ENCODE measurements around the gene RALGDS.
"Not testable (repeated sequence)": the region's sequence is repeated elsewhere in the genome, so short reads cannot be mapped to it uniquely, and the experiment has no call there.

RALGDS gene

DNA sequence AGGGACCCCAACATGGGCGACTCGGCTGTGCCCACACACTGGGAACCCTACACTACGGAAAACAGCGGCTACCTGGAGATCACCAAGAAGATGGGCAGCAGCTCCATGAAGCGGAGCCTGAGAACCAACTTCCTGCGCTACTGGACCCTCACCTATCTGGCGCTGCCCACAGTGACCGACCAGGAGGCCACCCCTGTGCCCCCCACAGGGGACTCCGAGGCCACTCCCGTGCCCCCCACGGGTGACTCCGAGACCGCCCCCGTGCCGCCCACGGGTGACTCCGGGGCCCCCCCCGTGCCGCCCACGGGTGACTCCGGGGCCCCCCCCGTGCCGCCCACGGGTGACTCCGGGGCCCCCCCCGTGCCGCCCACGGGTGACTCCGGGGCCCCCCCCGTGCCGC, 50.1 kb downstream of the RALGDS start:
- H3K4me3 ChIP-seq (ENCODE audit: low read depth, low read length) = not testable (repeated sequence)

DNA sequence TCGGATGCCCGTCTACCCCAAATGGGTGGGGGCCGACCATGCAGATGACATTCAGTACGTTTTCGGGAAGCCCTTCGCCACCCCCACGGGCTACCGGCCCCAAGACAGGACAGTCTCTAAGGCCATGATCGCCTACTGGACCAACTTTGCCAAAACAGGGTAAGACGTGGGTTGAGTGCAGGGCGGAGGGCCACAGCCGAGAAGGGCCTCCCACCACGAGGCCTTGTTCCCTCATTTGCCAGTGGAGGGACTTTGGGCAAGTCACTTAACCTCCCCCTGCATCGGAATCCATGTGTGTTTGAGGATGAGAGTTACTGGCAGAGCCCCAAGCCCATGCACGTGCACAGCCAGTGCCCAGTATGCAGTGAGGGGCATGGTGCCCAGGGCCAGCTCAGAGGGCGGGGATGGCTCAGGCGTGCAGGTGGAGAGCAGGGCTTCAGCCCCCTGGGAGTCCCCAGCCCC, 50.5 kb downstream of the RALGDS start:
- H3K4me3 ChIP-seq (ENCODE audit: low read depth, low read length) = not testable (repeated sequence)

DNA sequence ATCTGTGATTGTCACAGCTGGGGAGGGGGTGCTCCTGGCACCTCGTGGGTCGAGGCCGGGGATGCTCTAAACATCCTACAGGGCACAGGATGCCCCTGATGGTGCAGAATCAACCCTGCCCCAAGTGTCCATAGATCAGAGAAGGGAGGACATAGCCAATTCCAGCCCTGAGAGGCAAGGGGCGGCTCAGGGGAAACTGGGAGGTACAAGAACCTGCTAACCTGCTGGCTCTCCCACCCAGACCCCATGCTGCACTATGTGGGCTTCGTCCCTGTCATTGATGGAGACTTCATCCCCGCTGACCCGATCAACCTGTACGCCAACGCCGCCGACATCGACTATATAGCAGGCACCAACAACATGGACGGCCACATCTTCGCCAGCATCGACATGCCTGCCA, 52.6 kb downstream of the RALGDS start:
- not testable (repeated sequence) for H3K4me3 ChIP-seq (ENCODE audit: low read depth, low read length)

DNA sequence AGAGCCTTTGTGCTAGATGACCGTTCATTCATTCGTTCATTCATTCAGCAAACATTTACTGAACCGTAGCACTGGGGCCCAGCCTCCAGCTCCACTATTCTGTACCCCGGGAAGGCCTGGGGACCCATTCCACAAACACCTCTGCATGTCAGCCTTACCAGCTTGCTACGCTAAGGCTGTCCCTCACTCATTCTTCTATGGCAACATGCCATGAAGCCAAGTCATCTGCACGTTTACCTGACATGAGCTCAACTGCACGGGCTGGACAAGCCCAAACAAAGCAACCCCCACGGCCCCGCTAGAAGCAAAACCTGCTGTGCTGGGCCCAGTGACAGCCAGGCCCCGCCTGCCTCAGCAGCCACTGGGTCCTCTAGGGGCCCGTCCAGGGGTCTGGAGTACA, 53.2 kb downstream of the RALGDS start:
- H3K4me3 ChIP-seq (ENCODE audit: low read depth, low read length) = no peak overlapping the region

DNA sequence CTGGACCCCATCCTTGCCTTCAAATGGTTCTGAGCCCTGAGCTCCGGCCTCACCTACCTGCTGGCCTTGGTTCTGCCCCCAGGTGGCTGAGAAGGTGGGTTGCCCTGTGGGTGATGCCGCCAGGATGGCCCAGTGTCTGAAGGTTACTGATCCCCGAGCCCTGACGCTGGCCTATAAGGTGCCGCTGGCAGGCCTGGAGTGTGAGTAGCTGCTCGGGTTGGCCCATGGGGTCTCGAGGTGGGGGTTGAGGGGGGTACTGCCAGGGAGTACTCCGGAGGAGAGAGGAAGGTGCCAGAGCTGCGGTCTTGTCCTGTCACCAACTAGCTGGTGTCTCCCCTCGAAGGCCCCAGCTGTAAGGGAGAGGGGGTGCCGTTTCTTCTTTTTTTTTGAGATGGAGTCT, 54.0 kb downstream of the RALGDS start:
- no peak overlapping the region for H3K4me3 ChIP-seq (ENCODE audit: low read depth, low read length)

DNA sequence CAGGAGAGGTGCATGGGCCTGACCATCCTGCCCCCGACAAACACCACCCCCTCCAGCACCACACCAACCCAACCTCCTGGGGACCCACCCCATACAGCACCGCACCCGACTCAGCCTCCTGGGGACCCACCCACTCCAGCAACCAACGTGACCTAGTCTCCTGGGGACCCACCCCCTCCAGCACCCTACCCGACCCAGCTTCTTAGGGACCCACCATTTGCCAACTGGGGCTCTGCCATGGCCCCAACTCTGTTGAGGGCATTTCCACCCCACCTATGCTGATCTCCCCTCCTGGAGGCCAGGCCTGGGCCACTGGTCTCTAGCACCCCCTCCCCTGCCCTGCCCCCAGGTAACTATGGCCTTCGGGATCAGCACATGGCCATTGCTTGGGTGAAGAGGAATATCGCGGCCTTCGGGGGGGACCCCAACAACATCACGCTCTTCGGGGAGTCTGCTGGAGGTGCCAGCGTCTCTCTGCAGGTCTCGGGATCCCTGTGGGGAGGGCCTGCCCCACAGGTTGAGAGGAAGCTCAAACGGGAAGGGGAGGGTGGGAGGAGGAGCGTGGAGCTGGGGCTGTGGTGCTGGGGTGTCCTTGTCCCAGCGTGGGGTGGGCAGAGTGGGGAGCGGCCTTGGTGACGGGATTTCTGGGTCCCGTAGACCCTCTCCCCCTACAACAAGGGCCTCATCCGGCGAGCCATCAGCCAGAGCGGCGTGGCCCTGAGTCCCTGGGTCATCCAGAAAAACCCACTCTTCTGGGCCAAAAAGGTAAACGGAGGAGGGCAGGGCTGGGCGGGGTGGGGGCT, 54.7 kb downstream of the RALGDS start:
- no peak overlapping the region for H3K4me3 ChIP-seq (ENCODE audit: low read depth, low read length)

DNA sequence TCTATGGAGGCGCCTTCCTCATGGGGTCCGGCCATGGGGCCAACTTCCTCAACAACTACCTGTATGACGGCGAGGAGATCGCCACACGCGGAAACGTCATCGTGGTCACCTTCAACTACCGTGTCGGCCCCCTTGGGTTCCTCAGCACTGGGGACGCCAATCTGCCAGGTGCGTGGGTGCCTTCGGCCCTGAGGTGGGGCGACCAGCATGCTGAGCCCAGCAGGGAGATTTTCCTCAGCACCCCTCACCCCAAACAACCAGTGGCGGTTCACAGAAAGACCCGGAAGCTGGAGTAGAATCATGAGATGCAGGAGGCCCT, 56.0 kb downstream of the RALGDS start:
- H3K4me3 ChIP-seq (ENCODE audit: low read depth, low read length) = no peak overlapping the region

DNA sequence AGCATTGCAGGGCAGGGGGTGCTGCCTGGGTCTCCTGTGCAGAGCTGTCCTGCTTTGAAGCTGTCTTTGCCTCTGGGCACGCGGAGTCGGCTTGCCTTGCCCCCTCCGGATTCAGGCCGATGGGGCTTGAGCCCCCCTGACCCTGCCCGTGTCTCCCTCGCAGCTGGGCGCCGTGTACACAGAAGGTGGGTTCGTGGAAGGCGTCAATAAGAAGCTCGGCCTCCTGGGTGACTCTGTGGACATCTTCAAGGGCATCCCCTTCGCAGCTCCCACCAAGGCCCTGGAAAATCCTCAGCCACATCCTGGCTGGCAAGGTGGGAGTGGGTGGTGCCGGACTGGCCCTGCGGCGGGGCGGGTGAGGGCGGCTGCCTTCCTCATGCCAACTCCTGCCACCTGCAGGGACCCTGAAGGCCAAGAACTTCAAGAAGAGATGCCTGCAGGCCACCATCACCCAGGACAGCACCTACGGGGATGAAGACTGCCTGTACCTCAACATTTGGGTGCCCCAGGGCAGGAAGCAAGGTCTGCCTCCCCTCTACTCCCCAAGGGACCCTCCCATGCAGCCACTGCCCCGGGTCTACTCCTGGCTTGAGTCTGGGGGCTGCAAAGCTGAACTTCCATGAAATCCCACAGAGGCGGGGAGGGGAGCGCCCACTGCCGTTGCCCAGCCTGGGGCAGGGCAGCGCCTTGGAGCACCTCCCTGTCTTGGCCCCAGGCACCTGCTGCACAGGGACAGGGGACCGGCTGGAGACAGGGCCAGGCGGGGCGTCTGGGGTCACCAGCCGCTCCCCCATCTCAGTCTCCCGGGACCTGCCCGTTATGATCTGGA, 56.6 kb downstream of the RALGDS start:
- no peak overlapping the region for H3K4me3 ChIP-seq (ENCODE audit: low read depth, low read length)

DNA sequence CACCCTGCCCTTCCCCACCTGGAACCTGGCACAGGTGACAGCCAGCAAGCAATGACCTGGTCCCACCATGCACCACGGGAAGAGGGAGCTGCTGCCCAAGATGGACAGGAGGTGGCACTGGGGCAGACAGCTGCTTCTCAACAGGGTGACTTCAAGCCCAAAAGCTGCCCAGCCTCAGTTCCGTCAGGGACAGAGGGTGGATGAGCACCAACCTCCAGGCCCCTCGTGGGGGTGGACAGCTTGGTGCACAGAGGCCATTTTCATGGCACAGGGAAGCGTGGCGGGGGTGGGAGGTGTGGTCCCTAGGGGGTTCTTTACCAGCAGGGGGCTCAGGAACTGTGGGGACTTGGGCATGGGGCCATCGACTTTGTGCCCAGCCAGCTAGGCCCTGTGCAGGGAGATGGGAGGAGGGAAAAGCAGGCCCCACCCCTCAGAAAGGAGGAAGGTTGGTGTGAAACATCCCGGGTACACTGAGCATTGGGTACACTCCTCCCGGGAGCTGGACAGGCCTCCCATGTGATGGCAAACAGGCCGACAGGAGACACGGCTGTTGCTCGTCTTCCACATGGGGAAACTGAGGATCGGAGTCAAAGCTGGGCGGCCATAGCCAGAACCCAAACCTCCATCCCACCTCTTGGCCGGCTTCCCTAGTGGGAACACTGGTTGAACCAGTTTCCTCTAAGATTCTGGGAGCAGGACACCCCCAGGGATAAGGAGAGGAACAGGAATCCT, 57.4 kb downstream of the RALGDS start:
- no peak overlapping the region for H3K4me3 ChIP-seq (ENCODE audit: low read depth, low read length)

DNA sequence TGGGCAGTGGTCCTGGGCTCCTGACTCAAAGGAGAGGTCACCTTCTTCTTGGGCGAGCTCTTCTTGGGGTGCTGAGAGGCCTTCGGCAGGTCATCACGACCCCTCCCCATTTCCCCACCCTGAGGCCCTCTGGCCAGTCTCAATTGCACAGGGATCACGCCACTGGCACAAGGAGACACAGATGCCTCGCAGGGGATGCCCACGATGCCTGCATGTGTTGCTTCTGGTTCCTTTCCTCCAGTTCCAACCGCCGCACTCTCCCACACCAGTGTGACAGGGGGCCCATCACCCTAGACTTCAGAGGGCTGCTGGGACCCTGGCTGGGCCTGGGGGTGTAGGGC, 57.9 kb downstream of the RALGDS start:
- H3K4me3 ChIP-seq (ENCODE audit: low read depth, low read length) = no peak overlapping the region

DNA sequence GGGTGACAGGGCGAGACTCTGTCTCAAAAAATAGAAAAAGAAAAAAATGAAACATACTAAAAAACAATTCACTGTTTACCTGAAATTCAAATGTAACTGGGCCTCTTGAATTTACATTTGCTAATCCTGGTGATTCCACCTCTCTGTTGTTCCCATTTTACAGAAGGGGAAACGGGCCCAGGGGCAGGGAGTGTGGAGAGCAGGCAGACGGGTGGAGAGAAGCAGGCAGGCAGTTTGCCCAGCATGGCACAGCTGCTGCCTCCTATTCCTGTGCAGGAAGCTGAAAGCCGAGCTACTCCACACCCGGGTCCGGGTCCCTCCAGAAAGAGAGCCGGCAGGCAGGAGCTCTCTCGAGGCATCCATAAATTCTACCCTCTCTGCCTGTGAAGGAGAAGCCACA, 58.5 kb downstream of the RALGDS start:
- not testable (repeated sequence) for H3K4me3 ChIP-seq (ENCODE audit: low read depth, low read length)

DNA sequence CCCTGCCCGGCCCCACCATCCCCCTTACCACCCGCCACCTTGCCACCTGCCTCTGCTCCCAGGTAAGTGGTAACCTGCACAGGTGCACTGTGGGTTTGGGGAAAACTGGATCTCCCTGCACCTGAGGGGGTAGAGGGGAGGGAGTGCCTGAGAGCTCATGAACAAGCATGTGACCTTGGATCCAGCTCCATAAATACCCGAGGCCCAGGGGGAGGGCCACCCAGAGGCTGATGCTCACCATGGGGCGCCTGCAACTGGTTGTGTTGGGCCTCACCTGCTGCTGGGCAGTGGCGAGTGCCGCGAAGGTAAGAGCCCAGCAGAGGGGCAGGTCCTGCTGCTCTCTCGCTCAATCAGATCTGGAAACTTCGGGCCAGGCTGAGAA, 59.3 kb downstream of the RALGDS start, which contains the start of gene CEL:
Gene CEL, plus strand, starts transcription at position 218 of the 382 bp plus-strand sequence. Its CDS starts 22 bp downstream, at position 240.
- H3K4me3 ChIP-seq (ENCODE audit: low read depth, low read length) = not testable (repeated sequence)

DNA sequence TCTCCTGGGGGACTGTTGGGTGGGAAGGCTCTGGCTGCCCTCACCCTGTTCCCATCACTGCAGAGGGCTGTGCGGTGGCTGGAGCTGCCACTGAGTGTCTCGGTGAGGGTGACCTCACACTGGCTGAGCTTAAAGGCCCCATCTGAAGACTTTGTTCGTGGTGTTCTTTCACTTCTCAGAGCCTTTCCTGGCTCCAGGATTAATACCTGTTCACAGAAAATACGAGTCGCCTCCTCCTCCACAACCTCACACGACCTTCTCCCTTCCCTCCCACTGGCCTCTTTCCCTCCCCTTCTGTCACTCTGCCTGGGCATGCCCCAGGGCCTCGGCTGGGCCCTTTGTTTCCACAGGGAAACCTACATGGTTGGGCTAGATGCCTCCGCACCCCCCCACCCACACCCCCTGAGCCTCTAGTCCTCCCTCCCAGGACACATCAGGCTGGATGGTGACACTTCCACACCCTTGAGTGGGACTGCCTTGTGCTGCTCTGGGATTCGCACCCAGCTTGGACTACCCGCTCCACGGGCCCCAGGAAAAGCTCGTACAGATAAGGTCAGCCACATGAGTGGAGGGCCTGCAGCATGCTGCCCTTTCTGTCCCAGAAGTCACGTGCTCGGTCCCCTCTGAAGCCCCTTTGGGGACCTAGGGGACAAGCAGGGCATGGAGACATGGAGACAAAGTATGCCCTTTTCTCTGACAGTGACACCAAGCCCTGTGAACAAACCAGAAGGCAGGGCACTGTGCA, 59.8 kb downstream of the RALGDS start:
- not testable (repeated sequence) for H3K4me3 ChIP-seq (ENCODE audit: low read depth, low read length)

DNA sequence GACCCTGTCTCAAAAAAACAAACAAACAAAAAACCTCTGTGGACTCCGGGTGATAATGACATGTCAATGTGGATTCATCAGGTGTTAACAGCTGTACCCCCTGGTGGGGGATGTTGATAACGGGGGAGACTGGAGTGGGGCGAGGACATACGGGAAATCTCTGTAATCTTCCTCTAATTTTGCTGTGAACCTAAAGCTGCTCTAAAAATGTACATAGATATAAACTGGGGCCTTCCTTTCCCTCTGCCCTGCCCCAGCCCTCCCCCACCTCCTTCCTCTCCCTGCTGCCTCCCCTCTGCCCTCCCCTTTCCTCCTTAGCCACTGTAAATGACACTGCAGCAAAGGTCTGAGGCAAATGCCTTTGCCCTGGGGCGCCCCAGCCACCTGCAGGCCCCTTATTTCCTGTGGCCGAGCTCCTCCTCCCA, 60.6 kb downstream of the RALGDS start:
- H3K4me3 ChIP-seq (ENCODE audit: low read depth, low read length) = no peak overlapping the region

DNA sequence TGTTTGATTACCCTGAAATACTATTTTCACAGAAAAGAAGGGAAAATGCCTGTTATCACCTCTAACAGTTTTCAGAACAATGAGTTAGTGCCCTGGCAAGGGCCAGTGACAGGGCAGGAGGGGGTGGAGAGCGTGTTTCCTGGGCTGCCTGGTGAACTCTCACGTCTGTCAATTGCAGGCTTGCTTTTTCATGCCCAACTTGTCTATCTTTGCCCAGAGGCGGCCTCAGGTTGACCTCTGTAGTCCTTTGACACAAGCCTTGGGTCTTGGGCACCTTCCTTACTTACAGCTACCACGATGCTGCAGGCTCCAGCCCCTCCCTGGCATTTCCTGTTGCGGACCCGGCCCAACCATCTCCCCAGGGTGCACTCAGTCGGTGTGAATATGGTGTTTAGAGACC, 61.4 kb downstream of the RALGDS start:
- H3K4me3 ChIP-seq (ENCODE audit: low read depth, low read length) = no peak overlapping the region

DNA sequence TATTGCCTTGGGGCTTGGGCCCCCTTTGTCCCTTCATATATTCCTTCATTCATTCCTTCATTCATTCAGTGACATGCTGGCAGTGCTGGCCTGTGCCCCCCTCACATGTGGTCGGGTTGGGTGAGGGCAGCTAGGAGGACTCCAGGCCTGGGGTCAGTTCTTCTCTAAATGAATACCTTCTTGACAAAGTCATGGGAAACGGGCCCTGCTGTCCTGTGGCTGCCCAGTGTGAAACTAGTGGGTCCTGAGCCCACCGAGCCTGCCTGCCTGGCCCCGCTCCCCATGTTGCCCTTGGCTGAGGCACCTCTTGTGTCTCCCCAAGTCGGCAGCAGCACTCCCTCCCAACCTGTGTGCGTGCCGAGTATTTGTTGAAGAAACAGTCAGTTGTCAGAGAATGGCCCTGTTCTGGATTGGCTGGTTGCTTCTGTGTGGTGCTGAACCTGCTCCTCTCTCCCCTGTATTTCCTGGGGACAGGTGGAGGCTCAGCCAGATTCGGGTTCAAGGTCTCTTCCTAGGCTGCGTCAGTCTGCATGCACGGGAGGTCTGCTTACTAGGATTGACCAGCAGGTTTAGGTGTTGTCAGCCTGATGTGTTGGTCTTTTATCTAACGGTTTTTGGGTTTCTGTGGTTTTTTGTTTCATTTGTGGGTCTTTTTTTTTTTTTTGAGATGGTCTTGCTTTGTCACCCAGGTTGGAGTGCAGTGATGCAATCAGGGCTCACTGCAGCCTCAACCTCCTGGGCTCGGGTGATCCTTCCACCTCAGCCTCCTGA, 62.3 kb downstream of the RALGDS start:
- no peak overlapping the region for H3K4me3 ChIP-seq (ENCODE audit: low read depth, low read length)

DNA sequence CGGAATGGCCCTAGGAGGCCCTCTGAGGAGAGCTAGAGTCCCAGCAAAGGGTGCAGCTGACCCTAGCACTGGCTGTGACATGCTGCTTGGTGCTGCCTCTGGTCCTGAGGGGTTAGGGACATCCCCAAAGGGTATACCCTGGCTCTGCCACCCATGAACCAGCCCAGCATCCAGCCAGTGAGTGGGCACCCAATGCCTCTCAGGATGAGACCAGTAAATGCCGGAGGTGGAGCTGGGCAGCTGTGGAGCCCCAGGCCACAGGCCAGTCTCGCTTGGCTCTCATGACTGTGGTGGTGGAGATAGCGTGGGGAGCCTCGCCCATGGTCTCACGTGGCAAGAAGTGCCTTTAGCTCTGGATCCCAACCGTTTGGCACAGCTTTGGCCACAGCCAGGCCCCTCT, 63.0 kb downstream of the RALGDS start:
- H3K4me3 ChIP-seq (ENCODE audit: low read depth, low read length) = no peak overlapping the region

DNA sequence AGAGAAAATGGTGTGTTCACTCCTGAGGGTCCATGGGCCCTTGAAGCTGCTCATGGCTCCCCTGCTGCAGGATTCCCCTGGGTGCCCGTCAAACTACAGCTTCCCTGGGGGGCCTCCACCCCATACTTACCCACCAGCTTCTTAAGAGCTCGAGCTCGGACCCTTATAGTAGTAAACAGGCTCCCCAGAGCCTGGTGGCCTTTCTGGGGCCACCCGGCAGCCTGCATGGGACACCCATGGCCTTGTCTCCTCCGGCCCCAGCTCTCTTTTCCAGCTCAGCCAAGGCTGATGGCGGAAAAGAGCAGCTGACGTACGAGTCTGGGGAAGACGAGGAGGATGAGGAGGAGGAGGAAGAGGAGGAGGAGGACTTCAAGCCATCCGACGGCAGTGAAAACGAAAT, 63.5 kb downstream of the RALGDS start:
- H3K4me3 ChIP-seq (ENCODE audit: low read depth, low read length) = no peak overlapping the region

DNA sequence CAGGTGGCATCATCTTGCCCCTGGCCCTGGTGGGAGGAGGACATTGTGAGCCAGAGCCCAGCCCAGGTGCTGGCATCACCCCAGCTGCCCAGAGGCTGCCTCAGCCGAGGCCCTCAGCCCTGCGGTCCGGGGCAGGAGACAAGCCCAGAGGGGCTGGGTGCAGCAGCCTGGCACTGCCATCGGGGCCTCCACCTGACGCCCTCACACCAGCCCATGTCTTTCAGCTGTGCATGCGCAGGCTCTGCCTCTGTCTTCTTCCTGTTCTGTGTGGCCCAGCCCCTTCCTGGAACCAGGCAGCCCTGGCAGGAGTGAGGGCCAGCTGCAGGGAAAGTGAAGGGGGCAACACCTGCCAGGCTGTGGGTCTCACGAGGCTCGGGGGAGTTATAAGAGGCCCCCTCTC, 64.0 kb downstream of the RALGDS start:
- no peak overlapping the region for H3K4me3 ChIP-seq (ENCODE audit: low read depth, low read length)

DNA sequence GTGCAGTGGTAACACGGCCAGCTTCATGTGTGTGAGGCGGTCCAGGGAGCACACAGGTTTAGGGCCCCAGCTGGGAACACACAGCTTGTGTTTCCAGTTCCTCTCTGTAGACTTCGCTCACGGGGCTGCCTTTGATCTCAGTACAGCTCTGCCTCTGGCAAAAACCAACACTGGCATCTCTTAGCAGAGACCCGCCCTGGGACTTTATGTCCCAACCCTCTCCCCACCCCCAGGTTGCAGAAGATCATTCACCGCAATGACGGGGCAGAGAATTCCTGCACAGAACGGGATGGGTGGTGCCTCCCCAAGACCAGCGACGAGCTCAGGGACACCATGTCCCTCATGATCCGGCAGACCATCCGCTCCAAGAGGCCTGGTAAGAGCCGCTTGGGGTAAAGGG, 64.5 kb downstream of the RALGDS start:
- H3K4me3 ChIP-seq (ENCODE audit: low read depth, low read length) = no peak overlapping the region
